IMR-90 (cell line): ENCODE results near the gene ESR1.

Experiments used
- BHLHE40 ChIP-seq: fragments of 150-350 bp; IDR thresholded peaks from 2 replicates; pipeline ENCODE4 v1.6.1; 2016; ENCODE audit warnings: mild to moderate bottlenecking, low read depth, low read length
- CEBPB ChIP-seq: IDR thresholded peaks from 2 replicates; pipeline ENCODE4 v1.6.1; 2012; ENCODE audit warnings: low read depth, low read length, improper control_type of control experiment
- CTCF ChIP-seq: conservative IDR thresholded peaks from 2 replicates; pipeline ENCODE4 v1.5.1; 2012; ENCODE audit warnings: mild to moderate bottlenecking, low read depth, low read length, improper control_type of control experiment
- MAFK ChIP-seq: IDR thresholded peaks from 2 replicates; pipeline ENCODE4 v1.6.1; 2012; ENCODE audit warnings: low read depth, low read length, improper control_type of control experiment
- MAZ ChIP-seq: IDR thresholded peaks from 2 replicates; pipeline ENCODE4 v1.6.1; 2012; ENCODE audit warnings: low read depth, mild to moderate bottlenecking, low read length, improper control_type of control experiment, moderate library complexity, borderline replicate concordance
- POLR2A ChIP-seq: IDR thresholded peaks from 2 replicates; pipeline ENCODE4 v1.6.1; 2012; ENCODE audit warnings: mild to moderate bottlenecking, low read depth, low read length
- RAD21 ChIP-seq: IDR thresholded peaks from 2 replicates; pipeline ENCODE4 v1.6.1; 2012; ENCODE audit warnings: low read length, improper control_type of control experiment
- SMC3 ChIP-seq: fragments of 150-350 bp; IDR thresholded peaks from 2 replicates; pipeline ENCODE4 v1.6.1; 2016; ENCODE audit warnings: low read depth, mild to moderate bottlenecking, antibody characterized with exemption, low read length, moderate library complexity
- USF2 ChIP-seq: fragments of 150-350 bp; IDR thresholded peaks from 2 replicates; pipeline ENCODE4 v1.6.1; 2017; ENCODE audit warnings: mild to moderate bottlenecking, antibody characterized with exemption, low read length, low read depth

DNA sequence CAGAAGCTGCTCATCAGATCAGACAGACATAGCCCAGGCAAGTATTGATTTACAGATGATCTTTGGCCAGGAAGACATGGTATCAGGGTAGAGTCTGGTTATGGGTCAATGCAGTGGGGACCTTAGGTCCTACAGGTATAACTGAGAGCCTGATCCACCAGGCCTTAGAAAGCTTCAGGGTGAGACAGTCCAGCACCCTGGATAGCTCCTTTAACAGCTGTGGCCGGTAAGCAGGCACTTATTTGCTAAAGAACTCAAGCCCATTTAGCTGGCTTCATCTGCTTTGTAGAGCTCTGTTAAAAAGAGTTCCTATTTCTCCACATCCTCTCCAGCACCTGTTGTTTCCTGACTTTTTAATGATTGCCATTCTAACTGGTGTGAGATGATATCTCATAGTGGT lies 39.6 kb downstream of the ESR1 start:
- TF ChIP-seq CTCF (no peak), POLR2A (no peak), MAFK (no peak), RAD21 (no peak), SMC3 (no peak), MAZ (no peak), BHLHE40 (no peak), USF2 (no peak), CEBPB (no peak)
